ENCODE measurements around the gene PCDHA2.
"Not testable (repeated sequence)": the region's sequence is repeated elsewhere in the genome, so short reads cannot be mapped to it uniquely, and the experiment has no call there.

The PCDHA2 gene

DNA sequence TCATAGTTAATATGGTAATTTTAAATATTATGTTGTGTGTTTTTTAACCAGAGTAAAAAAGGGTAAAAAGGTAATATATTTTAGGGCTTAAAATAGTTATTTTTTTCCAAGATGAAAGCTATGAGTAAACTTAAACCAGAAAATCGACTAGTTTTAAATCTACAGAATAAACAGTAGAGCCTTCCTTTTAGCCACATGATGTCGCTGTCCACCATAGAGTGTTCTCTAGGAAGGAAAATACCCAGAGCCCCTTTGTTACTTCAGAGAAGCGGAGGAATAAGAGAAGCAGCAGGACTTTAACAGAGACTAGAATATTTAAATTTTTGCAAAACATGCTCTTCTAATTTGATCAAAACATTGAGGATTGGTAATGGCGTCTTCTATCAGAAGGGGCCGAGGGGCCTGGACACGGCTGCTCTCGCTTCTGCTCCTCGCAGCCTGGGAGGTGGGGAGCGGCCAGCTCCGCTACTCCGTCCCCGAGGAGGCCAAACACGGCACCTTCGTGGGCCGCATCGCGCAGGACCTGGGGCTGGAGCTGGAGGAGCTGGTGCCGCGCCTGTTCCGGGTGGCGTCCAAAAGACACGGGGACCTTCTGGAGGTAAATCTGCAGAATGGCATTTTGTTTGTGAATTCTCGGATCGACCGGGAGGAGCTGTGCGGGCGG is at the start of gene PCDHA2:
Gene PCDHA2, plus strand, starts transcription at position 258 of the 664 bp plus-strand sequence.
- no peaks in the 10 kb centered on the region for H3K27me3 ChIP-seq (ENCODE audit: control insufficient read depth, insufficient read depth, low read length)
- no peak within 1 kb of the TSS for H3K9ac ChIP-seq (ENCODE audit: low read depth, low read length)
- H3K36me3 ChIP-seq (ENCODE audit: control insufficient read depth, insufficient read depth, low read length), result no peaks in the 10 kb centered on the region
- no peak within 1 kb of the TSS for H3K27ac ChIP-seq (ENCODE audit: low read depth, low read length)
- H3K4me1 ChIP-seq (ENCODE audit: control insufficient read depth, insufficient read depth, low read length), result no peaks in the 10 kb centered on the region
- peaks cover 12% of the 10 kb centered on the region for H3K9me3 ChIP-seq (ENCODE audit: control insufficient read depth, insufficient read depth, low read length)
- peak within 1 kb of the TSS; percentile 71 for H3K4me3 ChIP-seq (ENCODE audit: low read depth, low read length)

DNA sequence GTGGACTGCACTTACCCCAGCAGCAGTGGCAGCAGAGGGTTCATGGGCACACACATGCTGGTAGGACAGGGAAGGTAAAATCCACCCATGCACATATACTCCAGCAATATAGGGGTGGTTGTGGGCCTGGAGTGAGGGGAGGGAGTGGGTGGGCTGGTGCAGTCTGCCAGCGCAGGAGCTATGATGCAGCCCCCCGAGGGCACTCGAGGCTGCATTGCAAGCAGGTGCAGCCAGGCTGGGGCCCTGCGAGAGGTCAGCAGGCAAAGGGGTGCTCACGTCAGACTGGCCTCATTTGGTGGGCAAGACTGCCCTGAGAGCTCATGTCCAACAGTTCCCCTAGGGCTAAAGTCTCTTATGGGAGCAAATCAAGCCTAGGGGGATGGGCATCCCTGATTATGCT is 41.1 kb upstream of the PCDHA2 start:
- Histone ChIP-seq H3K9me3 (ENCODE audit: control insufficient read depth, insufficient read depth, low read length) (peaks cover 46% of the 10 kb centered on the region), H3K9ac (ENCODE audit: low read depth, low read length) (no peak overlapping the region), H3K36me3 (ENCODE audit: control insufficient read depth, insufficient read depth, low read length) (no peaks in the 10 kb centered on the region), H3K4me1 (ENCODE audit: control insufficient read depth, insufficient read depth, low read length) (no peaks in the 10 kb centered on the region), H3K27me3 (ENCODE audit: control insufficient read depth, insufficient read depth, low read length) (no peaks in the 10 kb centered on the region), H3K4me3 (ENCODE audit: low read depth, low read length) (no peak overlapping the region), H3K27ac (ENCODE audit: low read depth, low read length) (no peak overlapping the region)

GRCh38 chr5:140764177-140764973 is 30.3 kb upstream of the PCDHA2 start:
- no peaks in the 10 kb centered on the region for H3K36me3 ChIP-seq (ENCODE audit: control insufficient read depth, insufficient read depth, low read length)
- no peaks in the 10 kb centered on the region for H3K27me3 ChIP-seq (ENCODE audit: control insufficient read depth, insufficient read depth, low read length)
- H3K4me1 ChIP-seq (ENCODE audit: control insufficient read depth, insufficient read depth, low read length), result no peaks in the 10 kb centered on the region
- H3K27ac ChIP-seq (ENCODE audit: low read depth, low read length), result no peak overlapping the region
- H3K9me3 ChIP-seq (ENCODE audit: control insufficient read depth, insufficient read depth, low read length), result peaks cover 75% of the 10 kb centered on the region
- H3K9ac ChIP-seq (ENCODE audit: low read depth, low read length), result no peak overlapping the region
- no peak overlapping the region for H3K4me3 ChIP-seq (ENCODE audit: low read depth, low read length)

DNA sequence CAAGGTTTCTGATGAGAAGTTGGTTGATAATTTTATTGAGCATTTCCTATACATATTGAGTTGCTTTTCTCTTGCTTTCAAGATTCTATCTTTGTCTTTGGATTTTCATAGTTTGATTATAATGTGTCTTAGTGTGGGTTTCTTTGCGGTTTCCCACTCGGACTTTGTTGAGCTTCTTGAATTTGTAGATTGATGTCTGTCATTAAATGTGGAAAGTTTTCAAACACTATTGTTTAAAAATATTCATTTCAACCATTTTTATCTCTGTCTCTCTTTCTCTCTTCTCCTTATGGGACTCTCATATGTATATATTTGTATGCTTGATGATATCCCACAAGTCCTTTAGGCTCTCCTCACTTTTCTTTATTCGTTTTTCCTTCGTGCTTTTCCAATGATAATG is 27.2 kb upstream of the PCDHA2 start:
- no peak overlapping the region for H3K9ac ChIP-seq (ENCODE audit: low read depth, low read length)
- H3K4me1 ChIP-seq (ENCODE audit: control insufficient read depth, insufficient read depth, low read length), result no peaks in the 10 kb centered on the region
- H3K27me3 ChIP-seq (ENCODE audit: control insufficient read depth, insufficient read depth, low read length), result no peaks in the 10 kb centered on the region
- H3K36me3 ChIP-seq (ENCODE audit: control insufficient read depth, insufficient read depth, low read length), result no peaks in the 10 kb centered on the region
- H3K9me3 ChIP-seq (ENCODE audit: control insufficient read depth, insufficient read depth, low read length), result peaks cover 89% of the 10 kb centered on the region
- no peak overlapping the region for H3K4me3 ChIP-seq (ENCODE audit: low read depth, low read length)
- H3K27ac ChIP-seq (ENCODE audit: low read depth, low read length), result no peak overlapping the region

GRCh38 chr5:140780512-140780911 is 14.1 kb upstream of the PCDHA2 start:
- no peak overlapping the region for H3K9ac ChIP-seq (ENCODE audit: low read depth, low read length)
- H3K27me3 ChIP-seq (ENCODE audit: control insufficient read depth, insufficient read depth, low read length), result no peaks in the 10 kb centered on the region
- H3K9me3 ChIP-seq (ENCODE audit: control insufficient read depth, insufficient read depth, low read length), result peaks cover 68% of the 10 kb centered on the region
- no peaks in the 10 kb centered on the region for H3K36me3 ChIP-seq (ENCODE audit: control insufficient read depth, insufficient read depth, low read length)
- H3K4me3 ChIP-seq (ENCODE audit: low read depth, low read length), result no peak overlapping the region
- no peaks in the 10 kb centered on the region for H3K4me1 ChIP-seq (ENCODE audit: control insufficient read depth, insufficient read depth, low read length)
- no peak overlapping the region for H3K27ac ChIP-seq (ENCODE audit: low read depth, low read length)

DNA sequence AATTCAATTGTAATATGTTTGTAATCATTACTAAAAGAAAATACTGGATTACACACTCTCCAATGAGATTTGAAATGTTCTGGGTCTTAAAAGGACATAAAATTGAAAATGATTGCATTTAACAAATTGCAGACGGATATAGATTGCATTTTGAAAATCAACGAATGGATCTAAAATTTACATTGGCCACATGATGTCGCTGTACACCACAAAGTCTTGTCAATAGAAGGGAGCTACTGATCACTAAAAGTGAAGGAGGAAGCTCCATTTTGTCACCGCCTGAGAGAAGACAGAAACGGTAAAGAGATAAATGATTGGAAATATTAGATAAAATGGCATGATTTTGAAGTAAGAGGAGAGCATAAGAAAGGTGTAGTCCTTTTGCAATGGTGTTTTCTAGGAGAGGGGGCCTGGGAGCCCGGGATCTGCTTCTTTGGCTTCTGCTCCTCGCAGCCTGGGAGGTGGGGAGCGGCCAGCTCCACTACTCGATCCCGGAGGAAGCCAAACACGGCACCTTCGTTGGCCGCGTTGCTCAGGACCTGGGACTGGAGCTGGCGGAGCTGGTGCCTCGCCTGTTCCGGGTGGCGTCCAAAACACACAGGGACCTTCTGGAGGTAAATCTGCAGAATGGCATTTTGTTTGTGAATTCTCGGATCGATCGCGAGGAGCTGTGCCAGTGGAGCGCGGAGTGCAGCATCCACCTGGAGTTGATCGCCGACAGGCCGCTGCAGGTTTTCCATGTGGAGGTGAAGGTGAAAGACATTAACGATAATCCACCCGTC is 8.6 kb upstream of the PCDHA2 start, which contains the start of gene PCDHA1:
Gene PCDHA1, plus strand, starts transcription at position 236 of the 782 bp plus-strand sequence.
- Histone ChIP-seq H3K27ac (ENCODE audit: low read depth, low read length) (no peak within 1 kb of the TSS), H3K9me3 (ENCODE audit: control insufficient read depth, insufficient read depth, low read length) (peaks cover 48% of the 10 kb centered on the region), H3K4me1 (ENCODE audit: control insufficient read depth, insufficient read depth, low read length) (no peaks in the 10 kb centered on the region), H3K36me3 (ENCODE audit: control insufficient read depth, insufficient read depth, low read length) (no peaks in the 10 kb centered on the region), H3K4me3 (ENCODE audit: low read depth, low read length) (no peak within 1 kb of the TSS), H3K9ac (ENCODE audit: low read depth, low read length) (no peak within 1 kb of the TSS), H3K27me3 (ENCODE audit: control insufficient read depth, insufficient read depth, low read length) (no peaks in the 10 kb centered on the region)

GRCh38 chr5:140787422-140787821 is 7.2 kb upstream of the PCDHA2 start:
- not testable (repeated sequence) for H3K9ac ChIP-seq (ENCODE audit: low read depth, low read length); H3K4me3 ChIP-seq (ENCODE audit: low read depth, low read length); H3K27me3 ChIP-seq (ENCODE audit: control insufficient read depth, insufficient read depth, low read length); H3K27ac ChIP-seq (ENCODE audit: low read depth, low read length); H3K36me3 ChIP-seq (ENCODE audit: control insufficient read depth, insufficient read depth, low read length); H3K4me1 ChIP-seq (ENCODE audit: control insufficient read depth, insufficient read depth, low read length)
- peaks cover 39% of the 10 kb centered on the region for H3K9me3 ChIP-seq (ENCODE audit: control insufficient read depth, insufficient read depth, low read length)

GRCh38 chr5:140787849-140788504 is 6.7 kb upstream of the PCDHA2 start:
- not testable (repeated sequence) for H3K27me3 ChIP-seq (ENCODE audit: control insufficient read depth, insufficient read depth, low read length); H3K9ac ChIP-seq (ENCODE audit: low read depth, low read length); H3K4me1 ChIP-seq (ENCODE audit: control insufficient read depth, insufficient read depth, low read length); H3K27ac ChIP-seq (ENCODE audit: low read depth, low read length); H3K4me3 ChIP-seq (ENCODE audit: low read depth, low read length); H3K36me3 ChIP-seq (ENCODE audit: control insufficient read depth, insufficient read depth, low read length)
- H3K9me3 ChIP-seq (ENCODE audit: control insufficient read depth, insufficient read depth, low read length), result peaks cover 34% of the 10 kb centered on the region

GRCh38 chr5:140791089-140791488 is 3.6 kb upstream of the PCDHA2 start:
- Histone ChIP-seq H3K9me3 (ENCODE audit: control insufficient read depth, insufficient read depth, low read length) (peaks cover 28% of the 10 kb centered on the region), H3K27me3 (ENCODE audit: control insufficient read depth, insufficient read depth, low read length) (no peaks in the 10 kb centered on the region)

GRCh38 chr5:140795259-140795641 is 598 bp downstream of the PCDHA2 start:
- no peaks in the 10 kb centered on the region for H3K4me1 ChIP-seq (ENCODE audit: control insufficient read depth, insufficient read depth, low read length)
- no peaks in the 10 kb centered on the region for H3K36me3 ChIP-seq (ENCODE audit: control insufficient read depth, insufficient read depth, low read length)
- no peak overlapping the region for H3K27ac ChIP-seq (ENCODE audit: low read depth, low read length)
- H3K27me3 ChIP-seq (ENCODE audit: control insufficient read depth, insufficient read depth, low read length), result no peaks in the 10 kb centered on the region
- H3K9ac ChIP-seq (ENCODE audit: low read depth, low read length), result no peak overlapping the region
- peaks cover 16% of the 10 kb centered on the region for H3K9me3 ChIP-seq (ENCODE audit: control insufficient read depth, insufficient read depth, low read length)
- peak overlapping the region; percentile 71 for H3K4me3 ChIP-seq (ENCODE audit: low read depth, low read length)

More at GRCh38 chr5:140791089-140791488, 3.6 kb upstream of the PCDHA2 start:
- Histone ChIP-seq H3K27ac (ENCODE audit: low read depth, low read length) (no peak overlapping the region), H3K4me1 (ENCODE audit: control insufficient read depth, insufficient read depth, low read length) (no peaks in the 10 kb centered on the region), H3K9ac (ENCODE audit: low read depth, low read length) (no peak overlapping the region), H3K4me3 (ENCODE audit: low read depth, low read length) (no peak overlapping the region), H3K36me3 (ENCODE audit: control insufficient read depth, insufficient read depth, low read length) (no peaks in the 10 kb centered on the region)

Data from HUES48 (cell line).